HepG2 (cell line): ENCODE data around the gene KRT1. TPM values are rescaled to one million over a fixed set of nuclear protein-coding genes. Genes with fewer than 3 reads are reported as not detected.

Experiments
- ATAC-seq: fragments of 200-7000 bp; cut with Tn5 transposase; 3 replicates; pipeline ENCODE4 v1.9.1; 2020; ENCODE audit warnings: mild to moderate bottlenecking, moderate library complexity
- BruUV-seq: library from RNA; stranded (reverse); fragments of 400-500 nt; replicated peaks from 2 replicates; lab custom pipeline; 2021; lab: Mats Ljungman, UMichigan
- CTCF ChIA-PET: fragments of 300-600 bp; formaldehyde crosslinking; extraction: SDS; loops from one replicate; lab custom pipeline; 2021; ENCODE audit warnings: low total read pairs, inconsistent platforms, low intra/inter-chr PET ratio; lab: Yijun Ruan, JAX
- POLR2A ChIA-PET: fragments of 350-600 bp; sonication (Branson Sonifier 250); formaldehyde crosslinking; loops from one replicate; lab custom pipeline; 2020; ENCODE audit warnings: antibody characterized with exemption, inconsistent platforms; lab: Yijun Ruan, JAX
- DNase-seq: peaks from one replicate; pipeline ENCODE4 v3.0.0-alpha.2; 2015; ENCODE audit warnings: low spot score
- FAIRE-seq: peaks from 3 replicates; lab custom pipeline; 2011; peaks lifted over from hg19 to GRCh38; lab: Jason Lieb, UNC
- H2AFZ ChIP-seq: one replicate; pipeline ENCODE4 v1.6.1; 2011; ENCODE audit warnings: low read length, inconsistent platforms
- H3K27ac ChIP-seq: fragments of 300-600 bp; 3 replicates; pipeline ENCODE4 v1.8.0; 2011; ENCODE audit warnings: mixed run types, mild to moderate bottlenecking, mixed read lengths, low read length, inconsistent platforms; ENCODE audit not compliant: insufficient read depth; ENCODE audit errors: extremely low read length
- H3K27me3 ChIP-seq, 2 experiments: fragments of 200-600 bp in 1 of 2; 2 replicates in 1 of 2; 3 replicates in 1 of 2; pipeline versions ENCODE4 v1.6.0 to v1.8.0; 2011; ENCODE audit warnings: low read length in 2 of 2, mild to moderate bottlenecking in 2 of 2, moderate library complexity in 2 of 2, inconsistent platforms in 1 of 2; ENCODE audit not compliant: insufficient read depth in 2 of 2, control insufficient read depth in 1 of 2
- H3K36me3 ChIP-seq, 2 experiments: fragments of 200-600 bp in 1 of 2; replicated peaks in 1 of 2; 2 replicates in 1 of 2; 3 replicates in 1 of 2; pipeline versions ENCODE4 v1.5.1 to v1.8.0; 2011; ENCODE audit warnings: low read length in 2 of 2, inconsistent platforms in 1 of 2; ENCODE audit not compliant: insufficient read depth in 2 of 2, control insufficient read depth in 1 of 2
- H3K4me1 ChIP-seq: 2 replicates; pipeline ENCODE4 v1.5.1; 2012; ENCODE audit warnings: low read length, inconsistent platforms; ENCODE audit not compliant: insufficient read depth
- H3K4me2 ChIP-seq: 2 replicates; pipeline ENCODE4 v1.6.0; 2011; ENCODE audit warnings: low read depth, low read length, inconsistent platforms
- H3K4me3 ChIP-seq, 3 experiments: fragments of 200-600 bp in 1 of 3; sonication (generic), shearing (Covaris generic) in 1 of 3; replicated peaks in 1 of 3; 2 replicates each; pipeline ENCODE4 v1.5.1; 2011 to 2016; ENCODE audit warnings: low read length in 3 of 3, inconsistent platforms in 2 of 3, low read depth in 2 of 3, mild to moderate bottlenecking in 2 of 3, control low read depth in 1 of 3, mixed read lengths in 1 of 3; ENCODE audit not compliant: insufficient read depth in 1 of 3
- H3K79me2 ChIP-seq: one replicate; pipeline ENCODE4 v1.6.1; 2011; ENCODE audit warnings: low read length, inconsistent platforms; ENCODE audit not compliant: insufficient read depth
- H3K9ac ChIP-seq: 2 replicates; pipeline ENCODE4 v1.6.0; 2011; ENCODE audit warnings: mild to moderate bottlenecking, low read depth, low read length, inconsistent platforms; ENCODE audit not compliant: insufficient read depth
- H3K9me3 ChIP-seq: 2 replicates; pipeline ENCODE4 v1.5.1; 2012; ENCODE audit warnings: mild to moderate bottlenecking, low read length
- H4K20me1 ChIP-seq: 2 replicates; pipeline ENCODE4 v1.6.0; 2011; ENCODE audit warnings: inconsistent platforms, mild to moderate bottlenecking, low read length, moderate library complexity; ENCODE audit not compliant: insufficient read depth
- CAMTA2 ChIP-seq: sonication (generic); formaldehyde crosslinking; IDR thresholded peaks from 2 replicates; pipeline ENCODE4 v1.4.0; 2020; ENCODE audit warnings: mild to moderate bottlenecking, missing genetic modification reagents, borderline replicate concordance
- CBX1 ChIP-seq: IDR thresholded peaks from one replicate; pipeline ENCODE4 v1.6.1; 2016; ENCODE audit warnings: antibody characterized with exemption, low read depth
- CEBPB ChIP-seq: IDR thresholded peaks from 2 replicates; pipeline ENCODE4 v1.6.1; 2011; ENCODE audit warnings: low read depth, low read length, improper control_type of control experiment, borderline replicate concordance
- HBP1 ChIP-seq: IDR thresholded peaks from 2 replicates; pipeline ENCODE4 v1.6.1; 2016; ENCODE audit warnings: low read depth, control low read depth
- IKZF5 ChIP-seq: IDR thresholded peaks from 2 replicates; pipeline ENCODE4 v1.6.1; 2018; ENCODE audit warnings: missing genetic modification reagents, mild to moderate bottlenecking, missing compliant biosample characterization
- KDM2A ChIP-seq: sonication (generic); formaldehyde crosslinking; IDR thresholded peaks from 2 replicates; pipeline ENCODE4 v1.4.0; 2020; ENCODE audit warnings: low read depth, missing genetic modification reagents, borderline replicate concordance
- LBX2 ChIP-seq: sonication (generic); formaldehyde crosslinking; IDR thresholded peaks from 2 replicates; pipeline ENCODE4 v1.5.0; 2020; ENCODE audit warnings: missing genetic modification reagents, mild to moderate bottlenecking, borderline replicate concordance
- MATR3 ChIP-seq: sonication (generic); formaldehyde crosslinking; IDR thresholded peaks from 2 replicates; pipeline ENCODE4 v1.4.0; 2020; ENCODE audit warnings: missing genetic modification reagents
- MEIS1 ChIP-seq: sonication (generic); formaldehyde crosslinking; IDR thresholded peaks from 2 replicates; pipeline ENCODE4 v1.9.0; 2021; ENCODE audit warnings: mild to moderate bottlenecking, missing genetic modification reagents, moderate library complexity, borderline replicate concordance
- MLLT10 ChIP-seq: sonication (generic); formaldehyde crosslinking; IDR thresholded peaks from 2 replicates; pipeline ENCODE4 v1.4.0; 2020; ENCODE audit warnings: missing genetic modification reagents
- MYPOP ChIP-seq: sonication (generic); formaldehyde crosslinking; IDR thresholded peaks from 2 replicates; pipeline ENCODE4 v1.8.1; 2023; ENCODE audit warnings: mild to moderate bottlenecking, moderate library complexity, missing genetic modification reagents
- PHF8 ChIP-seq: sonication (generic); formaldehyde crosslinking; IDR thresholded peaks from 2 replicates; pipeline ENCODE4 v1.5.0; 2020; ENCODE audit warnings: missing genetic modification reagents
- SPEN ChIP-seq: sonication (generic); formaldehyde crosslinking; IDR thresholded peaks from 2 replicates; pipeline ENCODE4 v1.5.1; 2020; ENCODE audit warnings: low read depth, mild to moderate bottlenecking, missing genetic modification reagents
- TCF7 ChIP-seq: sonication (generic); IDR thresholded peaks from 2 replicates; pipeline ENCODE4 v1.6.1; 2016; ENCODE audit warnings: antibody characterized with exemption, low read depth
- TEAD2 ChIP-seq: sonication (generic); formaldehyde crosslinking; IDR thresholded peaks from 2 replicates; pipeline ENCODE4 v1.9.0; 2021; ENCODE audit warnings: missing genetic modification reagents
- ZNF20 ChIP-seq: sonication (generic); formaldehyde crosslinking; IDR thresholded peaks from 2 replicates; pipeline ENCODE4 v1.4.0; 2020; ENCODE audit warnings: mild to moderate bottlenecking, moderate library complexity, missing genetic modification reagents
- ZNF207 ChIP-seq: fragments of 450-650 bp; IDR thresholded peaks from 2 replicates; pipeline ENCODE4 v1.6.1; 2016; ENCODE audit warnings: antibody characterized with exemption, borderline replicate concordance
- ZNF75D ChIP-seq: sonication (generic); formaldehyde crosslinking; IDR thresholded peaks from 2 replicates; pipeline ENCODE4 v1.8.1; 2023; ENCODE audit warnings: missing genetic modification reagents, mild to moderate bottlenecking, borderline replicate concordance
- ZNF792 ChIP-seq: IDR thresholded peaks from 2 replicates; pipeline ENCODE4 v1.6.1; 2016
- WGBS: methylation state at CpG from one replicate; pipeline ENCODE4 v1.1.6; 2017; ENCODE audit warnings: low lambda C conversion rate; 5-methylcytosine and 5-hydroxymethylcytosine counted together
- in situ Hi-C: cut with HindIII; loops from 2 replicates; pipeline ENCODE4 v1.10.0; 2017; ENCODE audit warnings: low pct_unique_long_range_greater_than_20kb; ENCODE audit not compliant: extremely low pct_ligation_motif_present
- intact Hi-C: fragments of 100-400 bp; cut with micrococcal nuclease; formaldehyde crosslinking; loops from one replicate; pipeline ENCODE4 v1.10.0; 2022; ENCODE audit not compliant: unreplicated experiment
- polyA plus RNA-seq, 8 experiments: library from polyadenylated mRNA; depleted of rRNA in 3 of 8; stranded (reverse) in 7 of 8; unstranded in 1 of 8; fragments of >200 nt; fragmentation: Illumina TruSeq in 4 of 8; extraction: Trizol in 4 of 8; gene quantifications; 2 replicates each; pipeline versions ENCODE4 v1.2.1 to v1.2.3, GENCODE V29; 2011 to 2016; ENCODE audit warnings: low read depth in 4 of 8, missing spikeins in 1 of 8, mixed read lengths in 1 of 8; ENCODE audit not compliant: insufficient read depth in 1 of 8
- total RNA-seq, 5 experiments: library from RNA; depleted of rRNA; stranded (reverse); fragments of >200 nt; fragmentation: Illumina TruSeq; extraction: Trizol; gene quantifications; 2 replicates each; pipeline ENCODE4 v1.2.3, GENCODE V29; 2016; ENCODE audit warnings: low read depth in 1 of 5

KRT1 gene
- total and polyA plus RNA-seq, 2 of the 13 experiments (the other 11 are each of a cell fraction or from before 2014, with no cell fraction given): not detected

- H3K9ac ChIP-seq: no peak overlapping the region
- ChIA-PET CTCF (no interaction called here), POLR2A (no interaction called here)
- TF ChIP-seq CAMTA2 (CRISPR knock-in tag) (no peak), KDM2A (no peak), TCF7 (no peak), ZNF75D (CRISPR knock-in tag) (no peak), ZNF207 (no peak), MLLT10 (CRISPR knock-in tag) (no peak), ZNF20 (CRISPR knock-in tag) (no peak), PHF8 (CRISPR knock-in tag) (no peak), LBX2 (CRISPR knock-in tag) (no peak), TEAD2 (CRISPR knock-in tag) (no peak), MEIS1 (CRISPR knock-in tag) (no peak), SPEN (CRISPR knock-in tag) (no peak), CBX1 (no peak), CEBPB (no peak), IKZF5 (CRISPR knock-in tag) (no peak), HBP1 (CRISPR knock-in tag) (no peak), MATR3 (CRISPR knock-in tag) (no peak), MYPOP (CRISPR knock-in tag) (no peak), ZNF792 (CRISPR knock-in tag) (no peak)
- BruUV-seq: no TSS peak
- no peak overlapping the region for H2AFZ ChIP-seq
- no peak for FAIRE-seq
- H3K9me3 ChIP-seq: no peaks in the 10 kb centered on the region
- ATAC-seq: peak; percentile 41; the same call in 1 of the 3 replicates
- DNase-seq: no peak
- no peaks in the 10 kb centered on the region for H3K79me2 ChIP-seq
- in situ Hi-C loops (no loop called here), intact Hi-C loops (no loop called here)
- H3K36me3 ChIP-seq: no peaks in the 10 kb centered on the region
- no peak overlapping the region for H3K4me3 ChIP-seq
- H3K27me3 ChIP-seq: peaks cover 3 to 64% of the 10 kb centered on the region in 2 experiments; a peak in 4 of 5 replicates
- no peak overlapping the region for H3K27ac ChIP-seq
- H4K20me1 ChIP-seq: no peaks in the 10 kb centered on the region
- no peaks in the 10 kb centered on the region for H3K4me1 ChIP-seq
- 25% methylated on average over 8 of the region's 12 CpGs for WGBS
- H3K4me2 ChIP-seq: no peak overlapping the region
Measured at GRCh38 chr12:52646613-52647012, 33.6 kb downstream of the KRT1 start.
